HepG2 (cell line): Measurements from ENCODE around the gene NXN. TPM values are rescaled to one million over a fixed set of nuclear protein-coding genes. Genes with fewer than 3 reads are reported as not detected.

ENCODE experiments used
- ARNT2 ChIP-seq: sonication (generic); formaldehyde crosslinking; IDR thresholded peaks from 2 replicates; pipeline ENCODE4 v1.8.0; 2022; ENCODE audit warnings: mild to moderate bottlenecking, low read depth, missing genetic modification reagents, moderate library complexity
- DMAP1 ChIP-seq: IDR thresholded peaks from 2 replicates; pipeline ENCODE4 v1.6.1; 2016
- DNMT1 ChIP-seq: sonication (generic); formaldehyde crosslinking; IDR thresholded peaks from 2 replicates; pipeline ENCODE4 v1.5.1; 2020; ENCODE audit warnings: mild to moderate bottlenecking, missing genetic modification reagents
- FOXJ3 ChIP-seq: sonication (generic); formaldehyde crosslinking; IDR thresholded peaks from 2 replicates; pipeline ENCODE4 v1.4.0; 2020; ENCODE audit warnings: missing genetic modification reagents, mild to moderate bottlenecking, borderline replicate concordance
- GATA4 ChIP-seq: sonication (generic); IDR thresholded peaks from 2 replicates; pipeline ENCODE4 v1.6.1; 2016; ENCODE audit warnings: antibody characterized with exemption, low read depth, borderline replicate concordance
- GPN1 ChIP-seq: sonication (generic); formaldehyde crosslinking; IDR thresholded peaks from 2 replicates; pipeline ENCODE4 v1.5.1; 2020; ENCODE audit warnings: missing genetic modification reagents, borderline replicate concordance
- HNRNPH1 ChIP-seq: fragments of 200-400 bp; formaldehyde crosslinking; optimal IDR thresholded peaks from 2 replicates; pipeline ENCODE3; 2017; ENCODE audit warnings: mild to moderate bottlenecking, low read depth, low read length
- IRX3 ChIP-seq: sonication (generic); formaldehyde crosslinking; IDR thresholded peaks from 2 replicates; pipeline ENCODE4 v1.8.1; 2023; ENCODE audit warnings: mild to moderate bottlenecking, low read depth, missing genetic modification reagents, borderline replicate concordance
- MATR3 ChIP-seq: sonication (generic); formaldehyde crosslinking; IDR thresholded peaks from 2 replicates; pipeline ENCODE4 v1.4.0; 2020; ENCODE audit warnings: missing genetic modification reagents
- MED1 ChIP-seq: sonication (generic); formaldehyde crosslinking; IDR thresholded peaks from 2 replicates; pipeline ENCODE4 v1.4.0; 2020; ENCODE audit warnings: missing genetic modification reagents
- NPAS2 ChIP-seq: sonication (generic); formaldehyde crosslinking; IDR thresholded peaks from 2 replicates; pipeline ENCODE4 v1.8.0; 2022; ENCODE audit warnings: mild to moderate bottlenecking, missing genetic modification reagents, borderline replicate concordance
- NR1H2 ChIP-seq: sonication (generic); formaldehyde crosslinking; IDR thresholded peaks from 2 replicates; pipeline ENCODE4 v1.8.1; 2022; ENCODE audit warnings: low read depth, missing genetic modification reagents, borderline replicate concordance
- RBAK ChIP-seq: sonication (generic); formaldehyde crosslinking; IDR thresholded peaks from 2 replicates; pipeline ENCODE4 v1.5.1; 2020; ENCODE audit warnings: mild to moderate bottlenecking, missing genetic modification reagents
- RBM22 ChIP-seq: fragments of 200-400 bp; formaldehyde crosslinking; optimal IDR thresholded peaks from 2 replicates; pipeline ENCODE3; 2017; ENCODE audit warnings: mild to moderate bottlenecking, low read length, moderate library complexity
- ZNF296 ChIP-seq: sonication (generic); formaldehyde crosslinking; conservative IDR thresholded peaks from 2 replicates; pipeline ENCODE4 v1.5.0; 2020; ENCODE audit warnings: mild to moderate bottlenecking, missing genetic modification reagents
- ZNF674 ChIP-seq: sonication (generic); formaldehyde crosslinking; IDR thresholded peaks from 2 replicates; pipeline ENCODE4 v1.5.0; 2020; ENCODE audit warnings: low read depth, mild to moderate bottlenecking, missing genetic modification reagents
- polyA plus RNA-seq, 8 experiments: library from polyadenylated mRNA; depleted of rRNA in 3 of 8; stranded (reverse) in 7 of 8; unstranded in 1 of 8; fragments of >200 nt; fragmentation: Illumina TruSeq in 4 of 8; extraction: Trizol in 4 of 8; gene quantifications; 2 replicates each; pipeline versions ENCODE4 v1.2.1 to v1.2.3, GENCODE V29; 2011 to 2016; ENCODE audit warnings: low read depth in 4 of 8, missing spikeins in 1 of 8, mixed read lengths in 1 of 8; ENCODE audit not compliant: insufficient read depth in 1 of 8
- total RNA-seq, 5 experiments: library from RNA; depleted of rRNA; stranded (reverse); fragments of >200 nt; fragmentation: Illumina TruSeq; extraction: Trizol; gene quantifications; 2 replicates each; pipeline ENCODE4 v1.2.3, GENCODE V29; 2016; ENCODE audit warnings: low read depth in 1 of 5
- TF ChIP-seq, protein P1 (sequence below): sonication (generic); formaldehyde crosslinking; IDR thresholded peaks from 2 replicates; pipeline ENCODE4 v1.4.0; 2020; ENCODE audit warnings: mild to moderate bottlenecking, missing genetic modification reagents
- TF ChIP-seq, protein P2 (sequence below): sonication (generic); formaldehyde crosslinking; IDR thresholded peaks from 2 replicates; pipeline ENCODE4 v1.4.0; 2020; ENCODE audit warnings: mild to moderate bottlenecking, missing genetic modification reagents
- TF ChIP-seq, protein P3 (sequence below): sonication (generic); formaldehyde crosslinking; IDR thresholded peaks from 2 replicates; pipeline ENCODE4 v1.4.0; 2020; ENCODE audit warnings: missing genetic modification reagents
- TF ChIP-seq, protein P4 (sequence below): sonication (generic); formaldehyde crosslinking; IDR thresholded peaks from 2 replicates; pipeline ENCODE4 v1.5.1; 2020; ENCODE audit warnings: missing genetic modification reagents, mild to moderate bottlenecking, borderline replicate concordance

The NXN gene
- total and polyA plus RNA-seq, 2 of the 13 experiments (the other 11 are each of a cell fraction or from before 2014, with no cell fraction given): 22.2 to 24.3 TPM

DNA sequence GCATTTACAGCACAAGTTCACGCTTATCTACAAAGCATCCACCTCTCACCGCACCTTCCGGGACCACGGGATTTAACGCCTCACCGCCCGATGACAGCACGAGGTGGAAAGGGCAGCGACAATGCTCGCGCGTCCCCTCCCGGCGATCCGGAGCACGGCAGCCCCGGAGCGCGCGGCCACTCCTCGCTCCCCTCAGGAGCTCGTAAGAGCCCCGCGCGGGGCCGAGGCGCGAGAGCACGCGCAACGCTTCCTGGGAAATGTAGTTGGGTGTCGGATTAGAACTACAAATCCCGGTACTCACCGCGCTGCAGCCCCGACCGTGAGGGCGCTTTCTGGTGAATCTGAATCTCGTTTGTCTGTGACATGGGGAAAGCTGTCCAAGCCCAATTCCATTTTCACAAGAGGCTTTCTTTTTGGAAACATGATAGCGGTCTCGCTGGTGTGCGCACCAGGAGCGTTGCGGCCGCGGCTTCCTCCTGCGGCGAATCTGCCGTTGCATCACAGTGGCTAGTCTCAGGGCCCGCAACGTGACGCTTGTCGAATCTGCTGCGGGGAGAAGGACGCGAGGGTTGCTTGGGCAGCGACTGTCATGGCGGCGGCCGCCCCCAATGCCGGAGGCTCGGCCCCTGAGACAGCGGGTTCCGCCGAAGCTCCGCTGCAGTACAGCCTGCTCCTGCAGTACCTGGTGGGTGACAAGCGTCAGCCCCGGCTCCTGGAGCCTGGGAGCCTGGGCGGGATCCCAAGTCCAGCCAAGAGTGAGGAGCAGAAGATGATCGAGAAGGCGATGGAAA lies 17.2 kb upstream of the NXN start, which contains the start of gene TIMM22 (continued):
- TF ChIP-seq RBM22 (no peak), NR1H2 (CRISPR knock-in tag) (0 out of 2 replicates have a peak, but pooled peaks have one; percentile 58), IRX3 (CRISPR knock-in tag) (no peak; the same call in 1 of the 2 replicates), MED1 (peak; percentile 58; the same call in 1 of the 2 replicates), MATR3 (no peak), NPAS2 (CRISPR knock-in tag) (peak; percentile 73; the same call in 1 of the 2 replicates), GATA4 (peak; percentile 28; the same call in 1 of the 2 replicates), DNMT1 (CRISPR knock-in tag) (no peak; the same call in 1 of the 2 replicates), HNRNPH1 (no peak), DMAP1 (CRISPR knock-in tag) (peak; percentile 95), ARNT2 (CRISPR knock-in tag) (peak; percentile 24; the same call in 1 of the 2 replicates), ZNF674 (CRISPR knock-in tag) (no peak), FOXJ3 (CRISPR knock-in tag) (peak; percentile 57; the same call in 1 of the 2 replicates), RBAK (CRISPR knock-in tag) (no peak), ZNF296 (CRISPR knock-in tag) (0 out of 2 replicates have a peak, but pooled peaks have one; percentile 23), GPN1 (CRISPR knock-in tag) (peak; percentile 92; the same call in 1 of the 2 replicates)
- TF ChIP-seq, protein P1, sequence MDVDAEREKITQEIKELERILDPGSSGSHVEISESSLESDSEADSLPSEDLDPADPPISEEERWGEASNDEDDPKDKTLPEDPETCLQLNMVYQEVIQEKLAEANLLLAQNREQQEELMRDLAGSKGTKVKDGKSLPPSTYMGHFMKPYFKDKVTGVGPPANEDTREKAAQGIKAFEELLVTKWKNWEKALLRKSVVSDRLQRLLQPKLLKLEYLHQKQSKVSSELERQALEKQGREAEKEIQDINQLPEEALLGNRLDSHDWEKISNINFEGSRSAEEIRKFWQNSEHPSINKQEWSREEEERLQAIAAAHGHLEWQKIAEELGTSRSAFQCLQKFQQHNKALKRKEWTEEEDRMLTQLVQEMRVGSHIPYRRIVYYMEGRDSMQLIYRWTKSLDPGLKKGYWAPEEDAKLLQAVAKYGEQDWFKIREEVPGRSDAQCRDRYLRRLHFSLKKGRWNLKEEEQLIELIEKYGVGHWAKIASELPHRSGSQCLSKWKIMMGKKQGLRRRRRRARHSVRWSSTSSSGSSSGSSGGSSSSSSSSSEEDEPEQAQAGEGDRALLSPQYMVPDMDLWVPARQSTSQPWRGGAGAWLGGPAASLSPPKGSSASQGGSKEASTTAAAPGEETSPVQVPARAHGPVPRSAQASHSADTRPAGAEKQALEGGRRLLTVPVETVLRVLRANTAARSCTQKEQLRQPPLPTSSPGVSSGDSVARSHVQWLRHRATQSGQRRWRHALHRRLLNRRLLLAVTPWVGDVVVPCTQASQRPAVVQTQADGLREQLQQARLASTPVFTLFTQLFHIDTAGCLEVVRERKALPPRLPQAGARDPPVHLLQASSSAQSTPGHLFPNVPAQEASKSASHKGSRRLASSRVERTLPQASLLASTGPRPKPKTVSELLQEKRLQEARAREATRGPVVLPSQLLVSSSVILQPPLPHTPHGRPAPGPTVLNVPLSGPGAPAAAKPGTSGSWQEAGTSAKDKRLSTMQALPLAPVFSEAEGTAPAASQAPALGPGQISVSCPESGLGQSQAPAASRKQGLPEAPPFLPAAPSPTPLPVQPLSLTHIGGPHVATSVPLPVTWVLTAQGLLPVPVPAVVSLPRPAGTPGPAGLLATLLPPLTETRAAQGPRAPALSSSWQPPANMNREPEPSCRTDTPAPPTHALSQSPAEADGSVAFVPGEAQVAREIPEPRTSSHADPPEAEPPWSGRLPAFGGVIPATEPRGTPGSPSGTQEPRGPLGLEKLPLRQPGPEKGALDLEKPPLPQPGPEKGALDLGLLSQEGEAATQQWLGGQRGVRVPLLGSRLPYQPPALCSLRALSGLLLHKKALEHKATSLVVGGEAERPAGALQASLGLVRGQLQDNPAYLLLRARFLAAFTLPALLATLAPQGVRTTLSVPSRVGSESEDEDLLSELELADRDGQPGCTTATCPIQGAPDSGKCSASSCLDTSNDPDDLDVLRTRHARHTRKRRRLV (CRISPR knock-in tag): peak; percentile 94
- TF ChIP-seq, protein P2, sequence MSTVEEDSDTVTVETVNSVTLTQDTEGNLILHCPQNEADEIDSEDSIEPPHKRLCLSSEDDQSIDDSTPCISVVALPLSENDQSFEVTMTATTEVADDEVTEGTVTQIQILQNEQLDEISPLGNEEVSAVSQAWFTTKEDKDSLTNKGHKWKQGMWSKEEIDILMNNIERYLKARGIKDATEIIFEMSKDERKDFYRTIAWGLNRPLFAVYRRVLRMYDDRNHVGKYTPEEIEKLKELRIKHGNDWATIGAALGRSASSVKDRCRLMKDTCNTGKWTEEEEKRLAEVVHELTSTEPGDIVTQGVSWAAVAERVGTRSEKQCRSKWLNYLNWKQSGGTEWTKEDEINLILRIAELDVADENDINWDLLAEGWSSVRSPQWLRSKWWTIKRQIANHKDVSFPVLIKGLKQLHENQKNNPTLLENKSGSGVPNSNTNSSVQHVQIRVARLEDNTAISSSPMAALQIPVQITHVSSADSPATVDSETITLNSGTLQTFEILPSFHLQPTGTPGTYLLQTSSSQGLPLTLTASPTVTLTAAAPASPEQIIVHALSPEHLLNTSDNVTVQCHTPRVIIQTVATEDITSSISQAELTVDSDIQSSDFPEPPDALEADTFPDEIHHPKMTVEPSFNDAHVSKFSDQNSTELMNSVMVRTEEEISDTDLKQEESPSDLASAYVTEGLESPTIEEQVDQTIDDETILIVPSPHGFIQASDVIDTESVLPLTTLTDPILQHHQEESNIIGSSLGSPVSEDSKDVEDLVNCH (CRISPR knock-in tag): no peak
- TF ChIP-seq, protein P3, sequence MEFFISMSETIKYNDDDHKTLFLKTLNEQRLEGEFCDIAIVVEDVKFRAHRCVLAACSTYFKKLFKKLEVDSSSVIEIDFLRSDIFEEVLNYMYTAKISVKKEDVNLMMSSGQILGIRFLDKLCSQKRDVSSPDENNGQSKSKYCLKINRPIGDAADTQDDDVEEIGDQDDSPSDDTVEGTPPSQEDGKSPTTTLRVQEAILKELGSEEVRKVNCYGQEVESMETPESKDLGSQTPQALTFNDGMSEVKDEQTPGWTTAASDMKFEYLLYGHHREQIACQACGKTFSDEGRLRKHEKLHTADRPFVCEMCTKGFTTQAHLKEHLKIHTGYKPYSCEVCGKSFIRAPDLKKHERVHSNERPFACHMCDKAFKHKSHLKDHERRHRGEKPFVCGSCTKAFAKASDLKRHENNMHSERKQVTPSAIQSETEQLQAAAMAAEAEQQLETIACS (CRISPR knock-in tag): peak; percentile 81
- TF ChIP-seq, protein P4, sequence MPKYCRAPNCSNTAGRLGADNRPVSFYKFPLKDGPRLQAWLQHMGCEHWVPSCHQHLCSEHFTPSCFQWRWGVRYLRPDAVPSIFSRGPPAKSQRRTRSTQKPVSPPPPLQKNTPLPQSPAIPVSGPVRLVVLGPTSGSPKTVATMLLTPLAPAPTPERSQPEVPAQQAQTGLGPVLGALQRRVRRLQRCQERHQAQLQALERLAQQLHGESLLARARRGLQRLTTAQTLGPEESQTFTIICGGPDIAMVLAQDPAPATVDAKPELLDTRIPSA (CRISPR knock-in tag): no peak
